Measurements from ENCODE around the gene DCST2. TPM values are rescaled to one million over a fixed set of nuclear protein-coding genes. Genes with fewer than 3 reads are reported as not detected.

DCST2 gene
- total and polyA plus RNA-seq, 9 of the 15 experiments (the other 6 are each of a cell fraction or from before 2014, with no cell fraction given): 0.09 to 0.49 (median 0.11) TPM; not detected in 3

DNA sequence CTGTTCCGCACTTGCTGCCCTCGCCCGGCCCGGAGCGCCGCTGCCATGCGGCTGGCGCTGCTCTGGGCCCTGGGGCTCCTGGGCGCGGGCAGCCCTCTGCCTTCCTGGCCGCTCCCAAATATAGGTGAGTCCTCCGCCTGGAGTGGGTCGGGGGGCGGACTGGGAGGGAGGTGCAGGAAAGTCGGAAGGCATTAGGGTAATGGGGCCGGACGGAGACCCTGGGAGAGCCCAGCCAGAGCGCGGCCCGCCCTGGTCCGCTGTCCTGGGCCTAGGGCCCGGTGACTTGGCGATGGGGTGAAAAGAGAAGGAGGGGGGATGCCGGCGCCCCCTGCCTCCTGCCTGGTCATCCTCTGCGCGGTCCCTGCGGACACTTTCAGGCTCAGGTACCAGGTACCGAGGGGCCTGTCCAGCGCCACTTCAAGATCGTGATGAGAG lies 17.8 kb upstream of the DCST2 start (continued):
- TF ChIP-seq RB1 (IDR thresholded peaks at IDR 0.05; ENCODE audit: low read depth) (0 out of 2 replicates have a peak, but pooled peaks have one; percentile 4), TEAD1 (CRISPR knock-in tag; IDR thresholded peaks at IDR 0.05) (0 out of 4 replicates have a peak, but pooled peaks of 1 of the 2 experiments have one; percentile 49), EP300 (IDR thresholded peaks at IDR 0.05; ENCODE audit: low read length) (no peak), NR2C1 (IDR thresholded peaks at IDR 0.05) (no peak), NR2C1 (tag; IDR thresholded peaks at IDR 0.05) (no peak), ZBTB7A (IDR thresholded peaks at IDR 0.05; ENCODE audit: borderline replicate concordance, control insufficient read depth, low read depth, low read length) (0 out of 2 replicates have a peak, but pooled peaks have one; percentile 49), MCM2 (IDR thresholded peaks at IDR 0.05; ENCODE audit: low read depth) (no peak), ZNF76 (CRISPR knock-in tag; IDR thresholded peaks at IDR 0.05; ENCODE audit: borderline replicate concordance) (no peak), ATF7 (IDR thresholded peaks at IDR 0.05) (peak; percentile 23; the same call in 1 of the 2 replicates), JUN (IDR thresholded peaks at IDR 0.05; ENCODE audit: borderline replicate concordance, low read depth, low read length) (no peak), JUN (CRISPR knock-in tag; IDR thresholded peaks at IDR 0.05; ENCODE audit: borderline replicate concordance) (no peak), ZFX (CRISPR knock-in tag; IDR thresholded peaks at IDR 0.05) (peak; percentile 51)
- TF ChIP-seq, protein P1, sequence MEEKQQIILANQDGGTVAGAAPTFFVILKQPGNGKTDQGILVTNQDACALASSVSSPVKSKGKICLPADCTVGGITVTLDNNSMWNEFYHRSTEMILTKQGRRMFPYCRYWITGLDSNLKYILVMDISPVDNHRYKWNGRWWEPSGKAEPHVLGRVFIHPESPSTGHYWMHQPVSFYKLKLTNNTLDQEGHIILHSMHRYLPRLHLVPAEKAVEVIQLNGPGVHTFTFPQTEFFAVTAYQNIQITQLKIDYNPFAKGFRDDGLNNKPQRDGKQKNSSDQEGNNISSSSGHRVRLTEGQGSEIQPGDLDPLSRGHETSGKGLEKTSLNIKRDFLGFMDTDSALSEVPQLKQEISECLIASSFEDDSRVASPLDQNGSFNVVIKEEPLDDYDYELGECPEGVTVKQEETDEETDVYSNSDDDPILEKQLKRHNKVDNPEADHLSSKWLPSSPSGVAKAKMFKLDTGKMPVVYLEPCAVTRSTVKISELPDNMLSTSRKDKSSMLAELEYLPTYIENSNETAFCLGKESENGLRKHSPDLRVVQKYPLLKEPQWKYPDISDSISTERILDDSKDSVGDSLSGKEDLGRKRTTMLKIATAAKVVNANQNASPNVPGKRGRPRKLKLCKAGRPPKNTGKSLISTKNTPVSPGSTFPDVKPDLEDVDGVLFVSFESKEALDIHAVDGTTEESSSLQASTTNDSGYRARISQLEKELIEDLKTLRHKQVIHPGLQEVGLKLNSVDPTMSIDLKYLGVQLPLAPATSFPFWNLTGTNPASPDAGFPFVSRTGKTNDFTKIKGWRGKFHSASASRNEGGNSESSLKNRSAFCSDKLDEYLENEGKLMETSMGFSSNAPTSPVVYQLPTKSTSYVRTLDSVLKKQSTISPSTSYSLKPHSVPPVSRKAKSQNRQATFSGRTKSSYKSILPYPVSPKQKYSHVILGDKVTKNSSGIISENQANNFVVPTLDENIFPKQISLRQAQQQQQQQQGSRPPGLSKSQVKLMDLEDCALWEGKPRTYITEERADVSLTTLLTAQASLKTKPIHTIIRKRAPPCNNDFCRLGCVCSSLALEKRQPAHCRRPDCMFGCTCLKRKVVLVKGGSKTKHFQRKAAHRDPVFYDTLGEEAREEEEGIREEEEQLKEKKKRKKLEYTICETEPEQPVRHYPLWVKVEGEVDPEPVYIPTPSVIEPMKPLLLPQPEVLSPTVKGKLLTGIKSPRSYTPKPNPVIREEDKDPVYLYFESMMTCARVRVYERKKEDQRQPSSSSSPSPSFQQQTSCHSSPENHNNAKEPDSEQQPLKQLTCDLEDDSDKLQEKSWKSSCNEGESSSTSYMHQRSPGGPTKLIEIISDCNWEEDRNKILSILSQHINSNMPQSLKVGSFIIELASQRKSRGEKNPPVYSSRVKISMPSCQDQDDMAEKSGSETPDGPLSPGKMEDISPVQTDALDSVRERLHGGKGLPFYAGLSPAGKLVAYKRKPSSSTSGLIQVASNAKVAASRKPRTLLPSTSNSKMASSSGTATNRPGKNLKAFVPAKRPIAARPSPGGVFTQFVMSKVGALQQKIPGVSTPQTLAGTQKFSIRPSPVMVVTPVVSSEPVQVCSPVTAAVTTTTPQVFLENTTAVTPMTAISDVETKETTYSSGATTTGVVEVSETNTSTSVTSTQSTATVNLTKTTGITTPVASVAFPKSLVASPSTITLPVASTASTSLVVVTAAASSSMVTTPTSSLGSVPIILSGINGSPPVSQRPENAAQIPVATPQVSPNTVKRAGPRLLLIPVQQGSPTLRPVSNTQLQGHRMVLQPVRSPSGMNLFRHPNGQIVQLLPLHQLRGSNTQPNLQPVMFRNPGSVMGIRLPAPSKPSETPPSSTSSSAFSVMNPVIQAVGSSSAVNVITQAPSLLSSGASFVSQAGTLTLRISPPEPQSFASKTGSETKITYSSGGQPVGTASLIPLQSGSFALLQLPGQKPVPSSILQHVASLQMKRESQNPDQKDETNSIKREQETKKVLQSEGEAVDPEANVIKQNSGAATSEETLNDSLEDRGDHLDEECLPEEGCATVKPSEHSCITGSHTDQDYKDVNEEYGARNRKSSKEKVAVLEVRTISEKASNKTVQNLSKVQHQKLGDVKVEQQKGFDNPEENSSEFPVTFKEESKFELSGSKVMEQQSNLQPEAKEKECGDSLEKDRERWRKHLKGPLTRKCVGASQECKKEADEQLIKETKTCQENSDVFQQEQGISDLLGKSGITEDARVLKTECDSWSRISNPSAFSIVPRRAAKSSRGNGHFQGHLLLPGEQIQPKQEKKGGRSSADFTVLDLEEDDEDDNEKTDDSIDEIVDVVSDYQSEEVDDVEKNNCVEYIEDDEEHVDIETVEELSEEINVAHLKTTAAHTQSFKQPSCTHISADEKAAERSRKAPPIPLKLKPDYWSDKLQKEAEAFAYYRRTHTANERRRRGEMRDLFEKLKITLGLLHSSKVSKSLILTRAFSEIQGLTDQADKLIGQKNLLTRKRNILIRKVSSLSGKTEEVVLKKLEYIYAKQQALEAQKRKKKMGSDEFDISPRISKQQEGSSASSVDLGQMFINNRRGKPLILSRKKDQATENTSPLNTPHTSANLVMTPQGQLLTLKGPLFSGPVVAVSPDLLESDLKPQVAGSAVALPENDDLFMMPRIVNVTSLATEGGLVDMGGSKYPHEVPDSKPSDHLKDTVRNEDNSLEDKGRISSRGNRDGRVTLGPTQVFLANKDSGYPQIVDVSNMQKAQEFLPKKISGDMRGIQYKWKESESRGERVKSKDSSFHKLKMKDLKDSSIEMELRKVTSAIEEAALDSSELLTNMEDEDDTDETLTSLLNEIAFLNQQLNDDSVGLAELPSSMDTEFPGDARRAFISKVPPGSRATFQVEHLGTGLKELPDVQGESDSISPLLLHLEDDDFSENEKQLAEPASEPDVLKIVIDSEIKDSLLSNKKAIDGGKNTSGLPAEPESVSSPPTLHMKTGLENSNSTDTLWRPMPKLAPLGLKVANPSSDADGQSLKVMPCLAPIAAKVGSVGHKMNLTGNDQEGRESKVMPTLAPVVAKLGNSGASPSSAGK (IDR thresholded peaks at IDR 0.05): no peak
- TF ChIP-seq, protein P2, sequence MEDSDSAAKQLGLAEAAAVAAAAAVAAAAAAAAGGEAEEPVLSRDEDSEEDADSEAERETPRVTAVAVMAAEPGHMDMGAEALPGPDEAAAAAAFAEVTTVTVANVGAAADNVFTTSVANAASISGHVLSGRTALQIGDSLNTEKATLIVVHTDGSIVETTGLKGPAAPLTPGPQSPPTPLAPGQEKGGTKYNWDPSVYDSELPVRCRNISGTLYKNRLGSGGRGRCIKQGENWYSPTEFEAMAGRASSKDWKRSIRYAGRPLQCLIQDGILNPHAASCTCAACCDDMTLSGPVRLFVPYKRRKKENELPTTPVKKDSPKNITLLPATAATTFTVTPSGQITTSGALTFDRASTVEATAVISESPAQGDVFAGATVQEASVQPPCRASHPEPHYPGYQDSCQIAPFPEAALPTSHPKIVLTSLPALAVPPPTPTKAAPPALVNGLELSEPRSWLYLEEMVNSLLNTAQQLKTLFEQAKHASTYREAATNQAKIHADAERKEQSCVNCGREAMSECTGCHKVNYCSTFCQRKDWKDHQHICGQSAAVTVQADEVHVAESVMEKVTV (CRISPR knock-in tag; IDR thresholded peaks at IDR 0.05): no peak
- TF ChIP-seq, protein P3, sequence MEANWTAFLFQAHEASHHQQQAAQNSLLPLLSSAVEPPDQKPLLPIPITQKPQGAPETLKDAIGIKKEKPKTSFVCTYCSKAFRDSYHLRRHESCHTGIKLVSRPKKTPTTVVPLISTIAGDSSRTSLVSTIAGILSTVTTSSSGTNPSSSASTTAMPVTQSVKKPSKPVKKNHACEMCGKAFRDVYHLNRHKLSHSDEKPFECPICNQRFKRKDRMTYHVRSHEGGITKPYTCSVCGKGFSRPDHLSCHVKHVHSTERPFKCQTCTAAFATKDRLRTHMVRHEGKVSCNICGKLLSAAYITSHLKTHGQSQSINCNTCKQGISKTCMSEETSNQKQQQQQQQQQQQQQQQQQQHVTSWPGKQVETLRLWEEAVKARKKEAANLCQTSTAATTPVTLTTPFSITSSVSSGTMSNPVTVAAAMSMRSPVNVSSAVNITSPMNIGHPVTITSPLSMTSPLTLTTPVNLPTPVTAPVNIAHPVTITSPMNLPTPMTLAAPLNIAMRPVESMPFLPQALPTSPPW (CRISPR knock-in tag; IDR thresholded peaks at IDR 0.05): 0 out of 2 replicates have a peak, but pooled peaks have one; percentile 7

All from K562 (cell line).